ENCODE data around the gene PDE4D. TPM values are rescaled to one million over a fixed set of nuclear protein-coding genes. Genes with fewer than 3 reads are reported as not detected.
"Not testable (repeated sequence)": the region's sequence is repeated elsewhere in the genome, so short reads cannot be mapped to it uniquely, and the experiment has no call there.

PDE4D gene
- total RNA-seq, 1 donor from 2014 or later = 44.8 TPM

- peaks cover 4 to 5% of the 10 kb centered on the region in 2 donors for H3K4me1 ChIP-seq
Measured at GRCh38 chr5:59317774-59318205, 575.7 kb downstream of the PDE4D start.

DNA sequence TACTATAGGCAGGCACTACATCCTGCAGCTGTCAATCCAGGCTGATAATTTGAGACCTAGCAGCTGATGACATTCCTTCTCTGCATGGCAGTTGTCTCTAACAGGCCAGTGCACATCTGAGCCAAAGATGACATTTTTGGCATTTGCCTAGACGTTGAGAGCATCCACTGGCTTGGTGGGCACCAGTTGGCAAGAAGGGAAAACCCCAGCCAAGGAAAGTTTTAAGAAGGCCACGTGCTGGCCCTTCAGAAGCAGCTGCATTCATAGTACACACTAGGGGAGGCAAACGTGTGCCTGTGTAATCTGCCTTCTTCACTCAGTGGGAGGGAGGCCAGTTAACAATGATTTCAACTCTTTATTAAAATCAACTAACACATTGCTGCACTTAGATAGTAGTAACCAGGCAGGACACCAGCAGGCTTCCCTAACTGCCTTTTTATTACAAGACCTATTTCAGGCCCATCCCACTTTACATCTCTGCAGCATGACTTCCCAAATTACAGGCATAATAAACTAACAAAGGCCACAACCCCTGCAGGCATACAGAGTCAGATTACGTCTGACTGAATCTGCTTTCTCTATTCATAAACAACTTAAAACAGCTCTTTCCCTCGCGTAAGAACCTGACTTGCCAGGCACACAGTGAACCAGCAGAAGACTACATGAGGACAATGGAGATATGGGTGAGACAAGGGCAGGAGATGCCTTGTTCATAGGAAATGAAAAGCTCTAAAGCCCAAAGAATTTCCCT, 576.3 kb downstream of the PDE4D start:
- H3K9me3 ChIP-seq = no peaks in the 10 kb centered on the region
- H3K27ac ChIP-seq = no peak overlapping the region
- H3K27me3 ChIP-seq = no peaks in the 10 kb centered on the region
- intact Hi-C loops (cut with DNase I) = no loop called here
- TF ChIP-seq, protein P1, sequence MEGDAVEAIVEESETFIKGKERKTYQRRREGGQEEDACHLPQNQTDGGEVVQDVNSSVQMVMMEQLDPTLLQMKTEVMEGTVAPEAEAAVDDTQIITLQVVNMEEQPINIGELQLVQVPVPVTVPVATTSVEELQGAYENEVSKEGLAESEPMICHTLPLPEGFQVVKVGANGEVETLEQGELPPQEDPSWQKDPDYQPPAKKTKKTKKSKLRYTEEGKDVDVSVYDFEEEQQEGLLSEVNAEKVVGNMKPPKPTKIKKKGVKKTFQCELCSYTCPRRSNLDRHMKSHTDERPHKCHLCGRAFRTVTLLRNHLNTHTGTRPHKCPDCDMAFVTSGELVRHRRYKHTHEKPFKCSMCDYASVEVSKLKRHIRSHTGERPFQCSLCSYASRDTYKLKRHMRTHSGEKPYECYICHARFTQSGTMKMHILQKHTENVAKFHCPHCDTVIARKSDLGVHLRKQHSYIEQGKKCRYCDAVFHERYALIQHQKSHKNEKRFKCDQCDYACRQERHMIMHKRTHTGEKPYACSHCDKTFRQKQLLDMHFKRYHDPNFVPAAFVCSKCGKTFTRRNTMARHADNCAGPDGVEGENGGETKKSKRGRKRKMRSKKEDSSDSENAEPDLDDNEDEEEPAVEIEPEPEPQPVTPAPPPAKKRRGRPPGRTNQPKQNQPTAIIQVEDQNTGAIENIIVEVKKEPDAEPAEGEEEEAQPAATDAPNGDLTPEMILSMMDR (IDR thresholded peaks at IDR 0.05) = no peak
- peaks cover 4 to 5% of the 10 kb centered on the region in 2 donors for H3K4me1 ChIP-seq
- no peak for DNase-seq (ENCODE audit: low spot score in 2 of 2)
- H3K4me3 ChIP-seq = no peak overlapping the region
- H3K36me3 ChIP-seq = no peaks in the 10 kb centered on the region

More at GRCh38 chr5:59317774-59318205, 575.7 kb downstream of the PDE4D start:
- no peak overlapping the region for H3K4me3 ChIP-seq
- TF ChIP-seq, protein P1 (IDR thresholded peaks at IDR 0.05) = no peak
- H3K36me3 ChIP-seq = no peaks in the 10 kb centered on the region
- intact Hi-C loops (cut with DNase I) = no loop called here
- H3K9me3 ChIP-seq = no peaks in the 10 kb centered on the region
- DNase-seq (ENCODE audit: low spot score in 2 of 2) = no peak
- H3K27ac ChIP-seq = no peak overlapping the region
- H3K27me3 ChIP-seq = no peaks in the 10 kb centered on the region

DNA sequence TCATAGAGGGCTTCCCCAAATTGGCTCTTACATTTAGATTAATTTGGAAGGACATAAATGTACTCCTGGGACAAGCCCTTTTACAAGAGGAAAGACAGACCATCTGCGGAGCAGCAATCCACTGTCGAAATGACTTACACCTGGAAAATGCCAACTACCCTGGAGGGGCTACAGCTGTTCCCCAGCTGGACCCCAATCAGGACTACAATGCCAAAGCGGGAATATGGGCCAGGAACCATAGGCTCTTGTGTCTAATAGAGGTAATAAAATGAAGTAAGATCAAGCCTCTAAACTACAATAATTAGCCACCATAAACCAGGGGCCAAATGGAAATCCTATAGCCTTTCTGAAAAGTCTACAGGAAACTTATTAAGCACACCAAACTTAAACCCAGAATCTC, 581.3 kb downstream of the PDE4D start:
- no peak for DNase-seq (ENCODE audit: low spot score in 2 of 2)
- H3K4me1 ChIP-seq = no peaks in the 10 kb centered on the region
- intact Hi-C loops (cut with DNase I) = no loop called here
- no peaks in the 10 kb centered on the region for H3K9me3 ChIP-seq
- no peak overlapping the region for H3K27ac ChIP-seq
- H3K4me3 ChIP-seq = no peak overlapping the region
- no peaks in the 10 kb centered on the region for H3K36me3 ChIP-seq
- TF ChIP-seq, protein P1 (IDR thresholded peaks at IDR 0.05) = no peak
- no peaks in the 10 kb centered on the region for H3K27me3 ChIP-seq

GRCh38 chr5:59308685-59309084, 584.8 kb downstream of the PDE4D start:
- intact Hi-C loops (cut with DNase I); DNase-seq (ENCODE audit: low spot score in 2 of 2); H3K4me1 ChIP-seq: not testable (repeated sequence)

GRCh38 chr5:59303289-59303716, 590.2 kb downstream of the PDE4D start:
- H3K27ac ChIP-seq; H3K36me3 ChIP-seq; DNase-seq (ENCODE audit: low spot score in 2 of 2); H3K4me3 ChIP-seq; H3K4me1 ChIP-seq; H3K9me3 ChIP-seq; H3K27me3 ChIP-seq; intact Hi-C loops (cut with DNase I): not testable (repeated sequence)

More at GRCh38 chr5:59308685-59309084, 584.8 kb downstream of the PDE4D start:
- not testable (repeated sequence) for H3K4me3 ChIP-seq, H3K27ac ChIP-seq, H3K27me3 ChIP-seq, H3K9me3 ChIP-seq, H3K36me3 ChIP-seq

DNA sequence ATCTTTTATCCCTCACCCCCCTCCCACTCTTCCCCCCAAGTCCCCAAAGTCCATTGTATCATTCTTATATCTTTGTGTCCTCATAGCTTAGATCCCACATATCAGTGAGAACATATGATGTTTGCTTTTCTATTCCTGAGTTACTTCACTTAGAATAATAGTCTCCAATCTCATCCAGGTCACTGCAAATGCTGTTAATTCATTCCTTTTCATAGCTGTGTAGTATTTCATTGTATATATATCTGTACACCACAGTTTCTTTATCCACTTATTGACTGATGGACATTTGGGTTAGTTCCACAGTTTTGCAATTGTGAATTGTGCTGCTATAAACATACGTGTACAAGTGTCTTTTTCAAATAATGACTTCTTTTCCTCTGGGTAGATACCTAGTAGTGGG, 591.0 kb downstream of the PDE4D start:
- H3K4me1 ChIP-seq; H3K9me3 ChIP-seq; H3K36me3 ChIP-seq; intact Hi-C loops (cut with DNase I); DNase-seq (ENCODE audit: low spot score in 2 of 2); H3K27me3 ChIP-seq; H3K4me3 ChIP-seq; H3K27ac ChIP-seq: not testable (repeated sequence)

- no peak for DNase-seq (ENCODE audit: low spot score in 2 of 2)
- Histone ChIP-seq H3K27ac (no peak overlapping the region), H3K27me3 (no peaks in the 10 kb centered on the region), H3K4me3 (no peak overlapping the region), H3K9me3 (no peaks in the 10 kb centered on the region), H3K36me3 (no peaks in the 10 kb centered on the region), H3K4me1 (peaks cover 0 to 4% of the 10 kb centered on the region in 2 donors)
- intact Hi-C loops (cut with DNase I) = no loop called here
- TF ChIP-seq, protein P1 (IDR thresholded peaks at IDR 0.05) = no peak
Measured at GRCh38 chr5:59301727-59302126, 591.8 kb downstream of the PDE4D start.
